ENCODE measurements around the gene PRKCE.

PRKCE gene

GRCh38 chr2:46018773-46019591, 367.5 kb downstream of the PRKCE start:
- DNase-seq (ENCODE audit: extremely low read depth, low read depth): no peak
- TF ChIP-seq, protein P1, sequence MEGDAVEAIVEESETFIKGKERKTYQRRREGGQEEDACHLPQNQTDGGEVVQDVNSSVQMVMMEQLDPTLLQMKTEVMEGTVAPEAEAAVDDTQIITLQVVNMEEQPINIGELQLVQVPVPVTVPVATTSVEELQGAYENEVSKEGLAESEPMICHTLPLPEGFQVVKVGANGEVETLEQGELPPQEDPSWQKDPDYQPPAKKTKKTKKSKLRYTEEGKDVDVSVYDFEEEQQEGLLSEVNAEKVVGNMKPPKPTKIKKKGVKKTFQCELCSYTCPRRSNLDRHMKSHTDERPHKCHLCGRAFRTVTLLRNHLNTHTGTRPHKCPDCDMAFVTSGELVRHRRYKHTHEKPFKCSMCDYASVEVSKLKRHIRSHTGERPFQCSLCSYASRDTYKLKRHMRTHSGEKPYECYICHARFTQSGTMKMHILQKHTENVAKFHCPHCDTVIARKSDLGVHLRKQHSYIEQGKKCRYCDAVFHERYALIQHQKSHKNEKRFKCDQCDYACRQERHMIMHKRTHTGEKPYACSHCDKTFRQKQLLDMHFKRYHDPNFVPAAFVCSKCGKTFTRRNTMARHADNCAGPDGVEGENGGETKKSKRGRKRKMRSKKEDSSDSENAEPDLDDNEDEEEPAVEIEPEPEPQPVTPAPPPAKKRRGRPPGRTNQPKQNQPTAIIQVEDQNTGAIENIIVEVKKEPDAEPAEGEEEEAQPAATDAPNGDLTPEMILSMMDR (IDR thresholded peaks at IDR 0.05; ENCODE audit: low read depth, low read length): no peak

- no peak for DNase-seq (ENCODE audit: extremely low read depth, low read depth)
Observed at GRCh38 chr2:46020416-46020815, 368.9 kb downstream of the PRKCE start.

DNA sequence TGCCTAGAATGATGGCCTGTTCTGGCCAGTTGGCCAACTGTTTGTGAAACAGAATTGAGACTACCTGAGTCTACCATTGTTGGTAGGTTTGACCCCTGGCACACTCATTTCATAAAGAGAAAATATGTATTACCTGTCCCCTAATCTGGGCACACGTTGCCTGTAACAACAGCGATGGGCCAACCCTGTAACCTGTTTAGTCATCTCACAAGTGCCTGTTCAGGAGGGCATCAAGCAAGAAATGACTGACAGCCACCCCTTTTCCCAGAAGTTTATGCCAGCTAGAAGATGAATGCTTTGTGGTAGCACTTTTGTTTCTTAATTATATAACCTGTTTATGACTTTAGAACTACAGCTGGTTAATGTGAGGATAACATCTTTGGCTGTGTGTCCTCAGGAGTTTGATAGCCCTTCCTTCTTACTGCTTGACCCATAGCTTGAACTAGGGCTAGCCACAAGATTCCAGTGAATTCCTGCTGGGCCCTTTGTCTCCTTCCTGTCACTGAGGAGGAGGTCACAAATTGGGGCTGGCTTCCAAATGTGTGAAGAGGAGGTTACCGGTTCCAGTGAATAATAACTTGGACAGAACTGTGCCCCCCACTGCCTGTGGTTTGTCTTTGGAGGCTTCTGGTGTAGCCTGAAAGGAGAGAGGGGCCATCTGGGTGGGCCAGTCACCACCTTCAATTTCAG, 371.8 kb downstream of the PRKCE start:
- no peak for DNase-seq (ENCODE audit: extremely low read depth, low read depth)
- TF ChIP-seq, protein P1 (IDR thresholded peaks at IDR 0.05; ENCODE audit: low read depth, low read length): no peak

More at GRCh38 chr2:46020416-46020815, 368.9 kb downstream of the PRKCE start:
- TF ChIP-seq, protein P1 (IDR thresholded peaks at IDR 0.05; ENCODE audit: low read depth, low read length): no peak

DNA sequence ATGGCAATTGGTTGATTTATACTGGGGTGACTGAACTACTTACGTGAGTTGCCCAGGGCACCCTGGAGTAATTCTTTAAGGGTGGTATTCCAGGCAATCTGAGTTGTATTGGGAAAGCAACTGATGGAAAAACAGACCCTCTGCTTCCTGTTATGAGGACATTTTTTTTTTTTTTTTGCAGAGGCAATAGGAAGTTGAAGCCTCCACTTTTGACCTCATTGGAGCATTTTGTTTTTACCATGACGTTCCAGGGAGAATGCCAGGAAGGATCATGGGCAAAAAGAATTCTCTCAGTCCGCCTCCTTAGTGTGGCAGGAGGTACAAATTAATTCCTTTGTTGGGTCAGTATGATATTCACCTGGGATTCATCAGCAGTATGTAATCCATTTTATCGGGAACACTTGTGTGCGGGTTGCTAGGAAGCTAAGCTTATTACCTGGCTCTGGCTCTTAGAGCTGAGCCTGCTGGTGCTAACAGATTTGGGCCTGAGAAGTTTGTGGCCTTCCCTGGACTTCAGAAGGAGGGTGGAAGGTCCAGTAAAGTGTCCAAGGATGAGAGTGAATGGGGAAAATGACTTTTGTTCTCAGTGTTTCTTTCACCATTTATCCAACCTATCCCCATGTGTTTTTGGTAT, 372.8 kb downstream of the PRKCE start:
- TF ChIP-seq, protein P1 (IDR thresholded peaks at IDR 0.05; ENCODE audit: low read depth, low read length): no peak
- no peak for DNase-seq (ENCODE audit: extremely low read depth, low read depth)

DNA sequence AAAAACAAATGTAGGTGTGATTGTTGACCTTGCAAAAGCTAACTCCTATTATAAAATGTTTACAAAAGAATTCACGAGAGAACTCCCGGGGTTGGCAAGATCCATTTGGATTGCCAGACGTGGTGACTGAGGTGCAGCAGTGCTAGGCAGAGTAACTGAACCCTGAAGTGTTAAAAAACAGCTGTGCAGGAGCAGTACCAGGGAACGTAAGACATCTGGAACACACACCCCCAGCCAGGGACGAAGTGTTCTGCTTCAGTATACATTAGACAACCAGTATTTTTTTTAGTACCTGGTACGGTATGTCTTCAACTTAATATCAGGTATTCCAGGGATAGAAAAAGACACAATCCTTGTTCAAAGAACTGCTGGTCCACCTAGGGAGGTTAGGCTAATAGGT, 373.6 kb downstream of the PRKCE start:
- no peak for DNase-seq (ENCODE audit: extremely low read depth, low read depth)
- TF ChIP-seq, protein P1 (IDR thresholded peaks at IDR 0.05; ENCODE audit: low read depth, low read length): no peak

- TF ChIP-seq, protein P1 (IDR thresholded peaks at IDR 0.05; ENCODE audit: low read depth, low read length): no peak
- no peak for DNase-seq (ENCODE audit: extremely low read depth, low read depth)
Observed at GRCh38 chr2:46025676-46026075, 374.2 kb downstream of the PRKCE start.

DNA sequence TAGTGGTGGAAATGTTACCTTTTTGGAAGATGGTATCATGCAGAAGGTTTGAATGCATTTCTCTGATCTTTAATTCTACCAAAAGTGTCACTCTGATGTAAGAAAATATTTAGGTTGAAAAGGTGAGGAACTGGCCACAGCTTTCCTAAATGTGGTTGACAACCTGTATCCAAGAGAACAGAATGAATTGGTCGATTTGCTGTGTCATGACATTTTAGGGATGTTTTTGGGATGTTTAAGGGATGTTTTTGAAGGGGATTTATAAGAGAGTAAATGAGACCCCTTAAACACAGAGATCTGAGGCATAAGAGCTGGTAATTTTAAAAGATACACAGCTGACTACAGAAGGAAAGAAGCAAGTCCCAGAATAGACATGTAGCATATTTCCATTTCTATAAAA, 375.0 kb downstream of the PRKCE start:
- DNase-seq (ENCODE audit: extremely low read depth, low read depth): no peak
- TF ChIP-seq, protein P1 (IDR thresholded peaks at IDR 0.05; ENCODE audit: low read depth, low read length): no peak

Measured in AG09319 (cell line).